Esophagus muscularis mucosa (tissue), 4 donors: Measurements from ENCODE around the gene RPS6KA5. TPM values are rescaled to one million over a fixed set of nuclear protein-coding genes. Genes with fewer than 3 reads are reported as not detected.

Source experiments
- DNase-seq: peaks from one replicate; pipeline ENCODE4 v3.0.0-alpha.2; 2017; ENCODE audit errors: extremely low spot score
- H3K27ac ChIP-seq, 4 donors: fragments of 200-600 bp; sonication (generic); replicated peaks in 1 of 4; 1 replicate in 3 of 4; 2 replicates in 1 of 4; pipeline ENCODE4 v1.5.1; 2016 to 2019; ENCODE audit warnings: mild to moderate bottlenecking in 1 of 4
- H3K27me3 ChIP-seq, 4 donors: fragments of 200-600 bp; sonication (generic); one replicate each; pipeline versions ENCODE4 v1.5.1 to v1.6.0; 2016 to 2019
- H3K36me3 ChIP-seq, 4 donors: fragments of 200-600 bp; sonication (generic); one replicate each; pipeline ENCODE4 v1.5.1; 2016 to 2019
- H3K4me1 ChIP-seq, 4 donors: fragments of 200-600 bp; sonication (generic); one replicate each; pipeline ENCODE4 v1.5.1; 2016 to 2019
- H3K4me3 ChIP-seq, 4 donors: fragments of 200-600 bp; sonication (generic); 1 replicate in 2 of 4; 2 replicates in 2 of 4; pipeline ENCODE4 v1.5.1; 2016 to 2019; ENCODE audit warnings: mild to moderate bottlenecking in 4 of 4, moderate library complexity in 1 of 4
- H3K9me3 ChIP-seq, 4 donors: fragments of 200-600 bp; sonication (generic); 1 replicate in 3 of 4; 2 replicates in 1 of 4; pipeline ENCODE4 v1.5.1; 2016 to 2019
- EP300 ChIP-seq: sonication (generic); formaldehyde crosslinking; IDR thresholded peaks from one replicate; pipeline ENCODE4 v1.6.1; 2017; ENCODE audit warnings: antibody characterized with exemption
- POLR2A ChIP-seq: fragments of 450-650 bp; IDR thresholded peaks from one replicate; pipeline ENCODE4 v1.6.1; 2017; ENCODE audit warnings: antibody characterized with exemption, moderate library complexity, mild to moderate bottlenecking, low read depth
- POLR2AphosphoS5 ChIP-seq, 2 donors: sonication (generic); formaldehyde crosslinking; IDR thresholded peaks; one replicate each; pipeline ENCODE4 v1.6.1; 2017; ENCODE audit warnings: antibody characterized with exemption in 2 of 2
- WGBS: methylation state at CpG from one replicate; pipeline ENCODE4 v1.1.5; 2018; 5-methylcytosine and 5-hydroxymethylcytosine counted together
- intact Hi-C: fragments of 100-400 bp; cut with DNase I; formaldehyde crosslinking; loops from one replicate; pipeline ENCODE4 v1.15.1; 2023
- total RNA-seq, 4 donors: library from RNA; depleted of rRNA; stranded (reverse); fragments of >200 nt; gene quantifications; one replicate each; pipeline versions ENCODE4 v1.1.0 to v1.2.1, GENCODE V29; 2016
- TF ChIP-seq, protein P1 (sequence below), 3 experiments: fragments of 200-600 bp in 2 of 3; fragments of 450-650 bp in 1 of 3; sonication (generic) in 2 of 3; IDR thresholded peaks; one replicate each; pipeline ENCODE4 v1.5.1; 2017 to 2019; ENCODE audit warnings: antibody characterized with exemption in 3 of 3, mild to moderate bottlenecking in 2 of 3, moderate library complexity in 1 of 3

RPS6KA5 gene
- total RNA-seq, 4 donors from 2014 or later, result 30.8 to 40.6 (median 35.0) TPM

DNA sequence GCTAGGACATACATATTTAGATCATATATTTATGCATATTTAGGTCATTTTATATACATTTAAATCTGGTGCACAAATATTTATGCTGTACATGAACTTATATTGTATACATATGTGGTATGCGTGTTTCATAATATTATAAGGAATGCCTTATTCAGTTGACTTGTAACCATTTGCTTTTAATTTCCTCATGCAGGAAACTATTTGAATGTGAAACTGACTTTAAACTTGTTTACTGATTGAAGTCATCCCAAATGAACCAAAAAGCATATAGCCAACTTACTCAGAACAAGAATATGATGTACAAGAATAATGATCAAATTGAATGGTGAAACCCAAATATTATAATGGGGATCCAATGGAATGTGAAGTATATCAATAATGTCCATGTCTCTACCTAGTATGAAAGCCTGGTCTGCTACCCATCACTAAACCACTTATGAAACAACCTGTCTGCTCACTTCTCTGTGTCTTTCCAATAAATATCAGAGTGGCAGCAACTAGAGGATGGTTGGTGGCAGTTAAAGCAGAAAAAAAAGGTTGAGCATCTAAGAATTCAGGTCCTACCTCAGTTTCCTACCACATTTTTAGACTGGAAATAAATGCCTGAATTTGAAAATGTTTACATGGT is 38.3 kb downstream of the RPS6KA5 start:
- Histone ChIP-seq H3K27me3 (no peaks in the 10 kb centered on the region), H3K4me1 (peaks cover 2 to 64% (median 52%) of the 10 kb centered on the region in 4 donors), H3K27ac (peak overlapping the region; percentile 60 to 73 (median 64)), H3K36me3 (no peaks in the 10 kb centered on the region), H3K9me3 (no peaks in the 10 kb centered on the region), H3K4me3 (peak overlapping the region; percentile 36 to 53 (median 46))
- intact Hi-C loops, result no loop called here
- WGBS, result 100% methylated on average over 1 of the region's 1 CpG
- no peak for DNase-seq
- TF ChIP-seq POLR2A (no peak), EP300 (no peak), POLR2AphosphoS5 (IDR thresholded peaks at IDR 0.05) (no peak)
- TF ChIP-seq, protein P1, sequence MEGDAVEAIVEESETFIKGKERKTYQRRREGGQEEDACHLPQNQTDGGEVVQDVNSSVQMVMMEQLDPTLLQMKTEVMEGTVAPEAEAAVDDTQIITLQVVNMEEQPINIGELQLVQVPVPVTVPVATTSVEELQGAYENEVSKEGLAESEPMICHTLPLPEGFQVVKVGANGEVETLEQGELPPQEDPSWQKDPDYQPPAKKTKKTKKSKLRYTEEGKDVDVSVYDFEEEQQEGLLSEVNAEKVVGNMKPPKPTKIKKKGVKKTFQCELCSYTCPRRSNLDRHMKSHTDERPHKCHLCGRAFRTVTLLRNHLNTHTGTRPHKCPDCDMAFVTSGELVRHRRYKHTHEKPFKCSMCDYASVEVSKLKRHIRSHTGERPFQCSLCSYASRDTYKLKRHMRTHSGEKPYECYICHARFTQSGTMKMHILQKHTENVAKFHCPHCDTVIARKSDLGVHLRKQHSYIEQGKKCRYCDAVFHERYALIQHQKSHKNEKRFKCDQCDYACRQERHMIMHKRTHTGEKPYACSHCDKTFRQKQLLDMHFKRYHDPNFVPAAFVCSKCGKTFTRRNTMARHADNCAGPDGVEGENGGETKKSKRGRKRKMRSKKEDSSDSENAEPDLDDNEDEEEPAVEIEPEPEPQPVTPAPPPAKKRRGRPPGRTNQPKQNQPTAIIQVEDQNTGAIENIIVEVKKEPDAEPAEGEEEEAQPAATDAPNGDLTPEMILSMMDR (IDR thresholded peaks at IDR 0.05), result no peak

DNA sequence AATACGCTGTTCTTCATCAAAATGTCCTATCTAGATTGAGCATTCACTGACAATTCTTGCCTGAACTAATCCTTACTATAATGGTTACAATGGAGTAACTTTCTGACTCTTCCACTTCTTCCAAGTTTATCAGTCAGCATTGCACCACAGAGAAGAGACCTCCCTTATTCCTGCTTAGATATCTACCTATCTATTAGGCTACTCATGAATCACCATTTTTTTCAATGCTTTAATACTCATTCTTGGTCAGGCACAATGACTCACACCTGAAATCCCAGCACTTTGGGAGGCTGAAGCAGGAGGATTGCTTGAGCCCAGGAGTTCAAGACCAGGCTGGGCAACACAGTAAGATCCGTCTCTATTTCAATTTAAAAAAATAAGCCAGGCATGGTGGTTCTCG is 39.3 kb downstream of the RPS6KA5 start:
- no peaks in the 10 kb centered on the region for H3K9me3 ChIP-seq
- intact Hi-C loops, result no loop called here
- H3K36me3 ChIP-seq, result no peaks in the 10 kb centered on the region
- WGBS, result 92% methylated on average over 3 of the region's 3 CpGs
- H3K4me3 ChIP-seq, result no peak overlapping the region
- TF ChIP-seq, protein P1 (IDR thresholded peaks at IDR 0.05), result no peak
- TF ChIP-seq POLR2A, result no peak
- no peak for TF ChIP-seq EP300
- TF ChIP-seq POLR2AphosphoS5 (IDR thresholded peaks at IDR 0.05), result no peak
- no peaks in the 10 kb centered on the region for H3K27me3 ChIP-seq
- peak overlapping the region in 3 of 4 donors; percentile 1 to 73 (median 62) for H3K27ac ChIP-seq
- no peak for DNase-seq
- H3K4me1 ChIP-seq, result peaks cover 4 to 61% (median 51%) of the 10 kb centered on the region in 4 donors

DNA sequence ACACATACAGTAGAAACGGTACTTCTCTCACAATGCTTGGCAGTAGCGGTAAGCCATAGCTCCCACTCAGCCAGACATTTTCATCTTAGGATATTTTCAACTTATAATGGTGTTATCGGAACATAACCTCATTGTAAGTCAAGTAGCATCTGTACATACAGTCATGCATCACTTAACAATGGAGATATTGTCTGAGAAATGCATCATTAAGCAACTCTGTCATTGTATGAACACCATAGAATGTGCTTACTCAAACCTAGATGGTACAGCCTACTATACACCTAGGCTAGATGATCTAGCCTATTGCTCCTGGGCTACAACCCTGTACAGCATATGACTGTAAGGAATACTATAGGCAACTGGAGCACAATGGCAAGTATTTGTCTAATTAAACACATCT is 40.8 kb downstream of the RPS6KA5 start:
- intact Hi-C loops, result no loop called here
- Histone ChIP-seq H3K27me3 (no peaks in the 10 kb centered on the region), H3K9me3 (no peaks in the 10 kb centered on the region), H3K36me3 (no peaks in the 10 kb centered on the region), H3K4me3 (no peak overlapping the region), H3K27ac (peak overlapping the region in 2 of 4 donors; percentile 14 to 23), H3K4me1 (peaks cover 4 to 65% (median 55%) of the 10 kb centered on the region in 4 donors)
- DNase-seq, result no peak
- 92% methylated on average over 3 of the region's 3 CpGs for WGBS
- TF ChIP-seq, protein P1 (IDR thresholded peaks at IDR 0.05), result no peak
- no peak for TF ChIP-seq EP300

DNA sequence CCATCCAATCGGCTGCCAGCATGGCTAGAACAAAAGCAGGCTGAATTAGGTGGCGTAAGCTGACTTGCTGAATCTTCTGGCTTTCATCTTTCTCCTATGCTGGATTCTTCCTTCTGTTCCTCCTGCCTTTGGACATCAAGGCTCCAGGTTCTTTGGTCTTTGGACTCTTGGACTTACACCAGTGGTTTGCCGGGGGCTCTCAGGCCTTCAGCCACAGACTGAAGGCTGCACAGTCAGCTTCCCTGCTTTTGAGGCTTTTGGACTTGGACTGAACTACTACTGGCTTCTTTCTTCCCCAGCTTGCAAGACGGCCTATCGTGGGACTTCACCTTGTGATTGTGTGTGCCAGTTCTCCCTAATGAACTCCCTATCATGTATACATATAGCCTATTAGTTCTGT is 42.0 kb downstream of the RPS6KA5 start:
- DNase-seq, result no peak
- no peaks in the 10 kb centered on the region for H3K27me3 ChIP-seq
- WGBS, result 92% methylated on average over 5 of the region's 5 CpGs
- peaks cover 4 to 63% (median 54%) of the 10 kb centered on the region in 4 donors for H3K4me1 ChIP-seq
- no peaks in the 10 kb centered on the region for H3K9me3 ChIP-seq
- intact Hi-C loops, result no loop called here
- TF ChIP-seq POLR2AphosphoS5 (IDR thresholded peaks at IDR 0.05) (no peak), EP300 (no peak), POLR2A (no peak)
- TF ChIP-seq, protein P1 (IDR thresholded peaks at IDR 0.05), result no peak
- no peak overlapping the region for H3K27ac ChIP-seq
- H3K36me3 ChIP-seq, result no peaks in the 10 kb centered on the region
- H3K4me3 ChIP-seq, result no peak overlapping the region
